Esophagus (tissue), 2 donors: Measurements from ENCODE around the gene OSBPL5. TPM values are rescaled to one million over a fixed set of nuclear protein-coding genes. Genes with fewer than 3 reads are reported as not detected.

Experiments used
- H3K27ac ChIP-seq, 2 donors: one replicate each; pipeline ENCODE4 v1.5.1; 2013; ENCODE audit warnings: low read depth in 2 of 2, mild to moderate bottlenecking in 2 of 2, inconsistent platforms in 1 of 2, low read length in 1 of 2, moderate library complexity in 1 of 2
- H3K27me3 ChIP-seq, 2 donors: one replicate each; pipeline ENCODE4 v1.6.1; 2013; ENCODE audit warnings: low read length in 2 of 2, control low read depth in 1 of 2, mild to moderate bottlenecking in 1 of 2; ENCODE audit not compliant: insufficient read depth in 2 of 2, control insufficient read depth in 1 of 2
- H3K36me3 ChIP-seq, 2 donors: one replicate each; pipeline ENCODE4 v1.6.1; 2013; ENCODE audit warnings: low read length in 1 of 2; ENCODE audit not compliant: control insufficient read depth in 2 of 2, insufficient read depth in 2 of 2
- H3K4me1 ChIP-seq, 2 donors: one replicate each; pipeline ENCODE4 v1.6.1; 2013; ENCODE audit warnings: low read length in 1 of 2; ENCODE audit not compliant: control insufficient read depth in 2 of 2, insufficient read depth in 2 of 2
- H3K4me3 ChIP-seq, 2 donors: one replicate each; pipeline ENCODE4 v1.5.1; 2013; ENCODE audit warnings: low read length in 2 of 2, mild to moderate bottlenecking in 2 of 2, low read depth in 1 of 2, moderate library complexity in 1 of 2
- H3K9me3 ChIP-seq, 2 donors: one replicate each; pipeline ENCODE4 v1.6.1; 2013; ENCODE audit warnings: mild to moderate bottlenecking in 2 of 2, low read depth in 1 of 2, low read length in 1 of 2, moderate library complexity in 1 of 2; ENCODE audit not compliant: control insufficient read depth in 2 of 2, insufficient read depth in 1 of 2
- whole genome bisulfite sequencing, 2 donors: extraction: QIAGEN DNeasy Blood & Tissue Kit; methylation state at CpG; one replicate each; pipeline ENCODE4 v1.1.7; 2013; 5-methylcytosine and 5-hydroxymethylcytosine counted together
- polyA plus RNA-seq, 2 donors: library from polyadenylated mRNA; stranded (reverse); fragments of 200-250 nt; gene quantifications; one replicate each; pipeline ENCODE4 v1.2.3, GENCODE V29; 2013
- donor health status: healthy with polysubstance abuse.
- donor health status: Bipolar disorder and iron deficiency.

OSBPL5 gene
- polyA plus RNA-seq, 2 donors: 10.4 to 12.6 TPM

- Histone ChIP-seq H3K4me3 (no peak overlapping the region), H3K4me1 (no peaks in the 10 kb centered on the region), H3K9me3 (peaks cover 0 to 3% of the 10 kb centered on the region in 2 donors), H3K36me3 (peaks cover 0 to 14% of the 10 kb centered on the region in 2 donors), H3K27ac (no peak overlapping the region), H3K27me3 (no peaks in the 10 kb centered on the region)
- WGBS, 2 donors: 82 to 86% methylated on average over 36 of the region's 36 CpGs
Measured at GRCh38 chr11:3093281-3094191, 71.6 kb downstream of the OSBPL5 start.

GRCh38 chr11:3092603-3093141, 72.4 kb downstream of the OSBPL5 start:
- peaks cover 0 to 14% of the 10 kb centered on the region in 2 donors for H3K36me3 ChIP-seq
- H3K27ac ChIP-seq: no peak overlapping the region
- H3K4me1 ChIP-seq: no peaks in the 10 kb centered on the region
- H3K27me3 ChIP-seq: no peaks in the 10 kb centered on the region
- 85 to 92% methylated on average over 14 to 15 of the region's 15 CpGs for WGBS, 2 donors
- no peak overlapping the region for H3K4me3 ChIP-seq
- peaks cover 0 to 3% of the 10 kb centered on the region in 2 donors for H3K9me3 ChIP-seq

GRCh38 chr11:3091846-3092602, 73.1 kb downstream of the OSBPL5 start:
- Histone ChIP-seq H3K4me1 (no peaks in the 10 kb centered on the region), H3K27me3 (no peaks in the 10 kb centered on the region), H3K9me3 (peaks cover 0 to 3% of the 10 kb centered on the region in 2 donors), H3K4me3 (no peak overlapping the region), H3K27ac (no peak overlapping the region), H3K36me3 (peaks cover 0 to 14% of the 10 kb centered on the region in 2 donors)
- 46 to 48% methylated on average over 27 of the region's 27 CpGs for WGBS, 2 donors

- Histone ChIP-seq H3K27ac (no peak overlapping the region), H3K4me3 (no peak overlapping the region), H3K4me1 (no peaks in the 10 kb centered on the region), H3K27me3 (no peaks in the 10 kb centered on the region), H3K36me3 (peaks cover 0 to 14% of the 10 kb centered on the region in 2 donors), H3K9me3 (peaks cover 0 to 3% of the 10 kb centered on the region in 2 donors)
- 66 to 69% methylated on average over 14 of the region's 14 CpGs for WGBS, 2 donors
Measured at GRCh38 chr11:3091081-3091845, 73.8 kb downstream of the OSBPL5 start.

- peaks cover 0 to 3% of the 10 kb centered on the region in 2 donors for H3K9me3 ChIP-seq
- WGBS, 2 donors: 89 to 92% methylated on average over 13 of the region's 13 CpGs
- H3K4me1 ChIP-seq: no peaks in the 10 kb centered on the region
- H3K4me3 ChIP-seq: no peak overlapping the region
- H3K36me3 ChIP-seq: peaks cover 0 to 14% of the 10 kb centered on the region in 2 donors
- no peaks in the 10 kb centered on the region for H3K27me3 ChIP-seq
- no peak overlapping the region for H3K27ac ChIP-seq
Measured at GRCh38 chr11:3090096-3090901, 74.8 kb downstream of the OSBPL5 start.

- Histone ChIP-seq H3K27ac (no peak overlapping the region), H3K36me3 (peaks cover 0 to 14% of the 10 kb centered on the region in 2 donors), H3K4me1 (no peaks in the 10 kb centered on the region), H3K4me3 (no peak overlapping the region), H3K27me3 (no peaks in the 10 kb centered on the region), H3K9me3 (peaks cover 0 to 3% of the 10 kb centered on the region in 2 donors)
- WGBS, 2 donors: 89 to 90% methylated on average over 25 of the region's 25 CpGs
Measured at GRCh38 chr11:3089236-3090061, 75.7 kb downstream of the OSBPL5 start.

GRCh38 chr11:3088806-3089205, 76.3 kb downstream of the OSBPL5 start:
- Histone ChIP-seq H3K4me3 (no peak overlapping the region), H3K36me3 (peaks cover 0 to 9% of the 10 kb centered on the region in 2 donors), H3K9me3 (peaks cover 0 to 3% of the 10 kb centered on the region in 2 donors), H3K27me3 (no peaks in the 10 kb centered on the region), H3K4me1 (no peaks in the 10 kb centered on the region), H3K27ac (no peak overlapping the region)
- 85 to 90% methylated on average over 14 of the region's 14 CpGs for WGBS, 2 donors
